ENCODE data around the gene TMEM219.

TMEM219 gene

GRCh38 chr16:29982560-29983419 is 20.9 kb downstream of the TMEM219 start:
- no peak for TF ChIP-seq CTCF (IDR thresholded peaks at IDR 0.05; ENCODE audit: poor library complexity, severe bottlenecking)
- no peak for ATAC-seq (ENCODE audit: low read depth)
- DNase-seq (ENCODE audit: low spot score) = peak; percentile 54
- Histone ChIP-seq H3K9me3 (ENCODE audit: severe bottlenecking) (no peaks in the 10 kb centered on the region), H3K27ac (ENCODE audit: poor library complexity, severe bottlenecking) (no peak overlapping the region), H3K4me3 (ENCODE audit: severe bottlenecking) (no peak overlapping the region), H3K27me3 (ENCODE audit: insufficient read depth, poor library complexity, severe bottlenecking) (no peaks in the 10 kb centered on the region), H3K4me1 (ENCODE audit: insufficient read depth, poor library complexity, severe bottlenecking) (no peaks in the 10 kb centered on the region), H3K36me3 (ENCODE audit: low read depth) (peaks cover 94% of the 10 kb centered on the region)

- no peak for ATAC-seq (ENCODE audit: low read depth)
- H3K27ac ChIP-seq (ENCODE audit: poor library complexity, severe bottlenecking) = no peak overlapping the region
- no peaks in the 10 kb centered on the region for H3K4me1 ChIP-seq (ENCODE audit: insufficient read depth, poor library complexity, severe bottlenecking)
- H3K27me3 ChIP-seq (ENCODE audit: insufficient read depth, poor library complexity, severe bottlenecking) = no peaks in the 10 kb centered on the region
- H3K36me3 ChIP-seq (ENCODE audit: low read depth) = peaks cover 93% of the 10 kb centered on the region
- DNase-seq (ENCODE audit: low spot score) = peak; percentile 35
- H3K9me3 ChIP-seq (ENCODE audit: severe bottlenecking) = no peaks in the 10 kb centered on the region
- no peak overlapping the region for H3K4me3 ChIP-seq (ENCODE audit: severe bottlenecking)
- TF ChIP-seq CTCF (IDR thresholded peaks at IDR 0.05; ENCODE audit: poor library complexity, severe bottlenecking) = no peak
Measured at GRCh38 chr16:29983420-29984136, 21.7 kb downstream of the TMEM219 start.

- H3K27me3 ChIP-seq (ENCODE audit: insufficient read depth, poor library complexity, severe bottlenecking) = no peaks in the 10 kb centered on the region
- no peaks in the 10 kb centered on the region for H3K4me1 ChIP-seq (ENCODE audit: insufficient read depth, poor library complexity, severe bottlenecking)
- ATAC-seq (ENCODE audit: low read depth) (no peak), DNase-seq (ENCODE audit: low spot score) (peak; percentile 26)
- no peak for TF ChIP-seq CTCF (IDR thresholded peaks at IDR 0.05; ENCODE audit: poor library complexity, severe bottlenecking)
- peaks cover 93% of the 10 kb centered on the region for H3K36me3 ChIP-seq (ENCODE audit: low read depth)
- no peaks in the 10 kb centered on the region for H3K9me3 ChIP-seq (ENCODE audit: severe bottlenecking)
- H3K27ac ChIP-seq (ENCODE audit: poor library complexity, severe bottlenecking) = no peak overlapping the region
- H3K4me3 ChIP-seq (ENCODE audit: severe bottlenecking) = no peak overlapping the region
Measured at GRCh38 chr16:29984137-29984763, 22.4 kb downstream of the TMEM219 start.

GRCh38 chr16:29984764-29985147 is 22.9 kb downstream of the TMEM219 start:
- Histone ChIP-seq H3K4me3 (ENCODE audit: severe bottlenecking) (no peak overlapping the region), H3K36me3 (ENCODE audit: low read depth) (peaks cover 93% of the 10 kb centered on the region), H3K27ac (ENCODE audit: poor library complexity, severe bottlenecking) (no peak overlapping the region), H3K4me1 (ENCODE audit: insufficient read depth, poor library complexity, severe bottlenecking) (no peaks in the 10 kb centered on the region), H3K27me3 (ENCODE audit: insufficient read depth, poor library complexity, severe bottlenecking) (no peaks in the 10 kb centered on the region), H3K9me3 (ENCODE audit: severe bottlenecking) (no peaks in the 10 kb centered on the region)
- ATAC-seq (ENCODE audit: low read depth) = no peak
- no peak for DNase-seq (ENCODE audit: low spot score)
- no peak for TF ChIP-seq CTCF (IDR thresholded peaks at IDR 0.05; ENCODE audit: poor library complexity, severe bottlenecking)

Measured in RWPE2 (cell line).